Measurements from ENCODE around the gene RRH. TPM values are rescaled to one million over a fixed set of nuclear protein-coding genes. Genes with fewer than 3 reads are reported as not detected.

Gene RRH
- total and polyA plus RNA-seq, 2 donors from 2014 or later: 0.37 to 0.44 TPM

DNA sequence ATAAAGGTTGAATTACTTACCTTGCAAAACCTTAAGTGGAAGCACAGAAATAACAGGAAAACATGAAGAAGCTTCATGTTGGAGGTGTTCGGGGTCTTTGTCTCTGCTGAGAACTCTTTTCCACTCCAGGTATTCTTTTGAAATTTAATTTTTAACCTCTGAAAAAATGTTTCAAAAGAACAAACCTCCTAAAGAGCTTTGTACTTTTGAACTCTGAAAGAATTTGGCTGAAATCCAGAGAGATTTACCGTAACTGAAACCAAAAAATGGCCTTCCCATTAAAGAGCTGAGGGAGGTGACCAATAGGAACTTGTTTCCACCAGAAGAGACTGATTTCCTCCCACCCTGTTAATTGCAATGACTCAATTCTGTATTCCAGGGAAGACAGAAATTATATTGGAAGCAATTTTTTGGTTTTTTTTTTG lies 25.9 kb upstream of the RRH start, which contains the start of gene CFI:
Gene CFI, minus strand, starts transcription at position 105 of the 425 bp plus-strand sequence. Its CDS starts 28 bp downstream, at position 77.
- H3K4me3 ChIP-seq (ENCODE audit: low read length in 3 of 3): peak within 1 kb of the TSS; percentile 40 to 65 (median 63)
- H3K27ac ChIP-seq (ENCODE audit: low read depth in 2 of 2, low read length in 2 of 2): peak within 1 kb of the TSS; percentile 47 to 67
- DNase-seq (peak in 2 of 5 donors; percentile 82 to 84), FAIRE-seq (peak; percentile 99)
- H3K36me3 ChIP-seq (ENCODE audit: control insufficient read depth in 2 of 3, insufficient read depth in 3 of 3, low read length in 3 of 3): no peaks in the 10 kb centered on the region
- TF ChIP-seq, protein P1, sequence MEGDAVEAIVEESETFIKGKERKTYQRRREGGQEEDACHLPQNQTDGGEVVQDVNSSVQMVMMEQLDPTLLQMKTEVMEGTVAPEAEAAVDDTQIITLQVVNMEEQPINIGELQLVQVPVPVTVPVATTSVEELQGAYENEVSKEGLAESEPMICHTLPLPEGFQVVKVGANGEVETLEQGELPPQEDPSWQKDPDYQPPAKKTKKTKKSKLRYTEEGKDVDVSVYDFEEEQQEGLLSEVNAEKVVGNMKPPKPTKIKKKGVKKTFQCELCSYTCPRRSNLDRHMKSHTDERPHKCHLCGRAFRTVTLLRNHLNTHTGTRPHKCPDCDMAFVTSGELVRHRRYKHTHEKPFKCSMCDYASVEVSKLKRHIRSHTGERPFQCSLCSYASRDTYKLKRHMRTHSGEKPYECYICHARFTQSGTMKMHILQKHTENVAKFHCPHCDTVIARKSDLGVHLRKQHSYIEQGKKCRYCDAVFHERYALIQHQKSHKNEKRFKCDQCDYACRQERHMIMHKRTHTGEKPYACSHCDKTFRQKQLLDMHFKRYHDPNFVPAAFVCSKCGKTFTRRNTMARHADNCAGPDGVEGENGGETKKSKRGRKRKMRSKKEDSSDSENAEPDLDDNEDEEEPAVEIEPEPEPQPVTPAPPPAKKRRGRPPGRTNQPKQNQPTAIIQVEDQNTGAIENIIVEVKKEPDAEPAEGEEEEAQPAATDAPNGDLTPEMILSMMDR (IDR thresholded peaks at IDR 0.05; ENCODE audit: borderline replicate concordance, extremely low read depth, insufficient read depth): no peak
- no peaks in the 10 kb centered on the region for H3K9me3 ChIP-seq (ENCODE audit: control insufficient read depth in 2 of 3, insufficient read depth in 1 of 3, low read length in 3 of 3)
- peaks cover 0 to 8% (median 7%) of the 10 kb centered on the region in 3 donors for H3K4me1 ChIP-seq (ENCODE audit: control insufficient read depth in 2 of 3, insufficient read depth in 2 of 3, low read depth in 1 of 3, low read length in 3 of 3)
- H3K9ac ChIP-seq (ENCODE audit: low read length in 3 of 3): peak within 1 kb of the TSS in 2 of 3 donors; percentile 31 to 43
- no peaks in the 10 kb centered on the region for H3K27me3 ChIP-seq (ENCODE audit: control insufficient read depth, insufficient read depth, low read length)
- intact Hi-C loops (cut with DNase I): loop anchor here (10.0 kb wide), 1 partner anchor 97 kb away; the partner anchor contains the start of gene CASP6

- Histone ChIP-seq H3K9me3 (ENCODE audit: control insufficient read depth in 2 of 3, insufficient read depth in 1 of 3, low read length in 3 of 3) (no peaks in the 10 kb centered on the region), H3K27ac (ENCODE audit: low read depth in 2 of 2, low read length in 2 of 2) (no peak overlapping the region), H3K4me1 (ENCODE audit: control insufficient read depth in 2 of 3, insufficient read depth in 2 of 3, low read depth in 1 of 3, low read length in 3 of 3) (peaks cover 0 to 8% (median 7%) of the 10 kb centered on the region in 3 donors), H3K36me3 (ENCODE audit: control insufficient read depth in 2 of 3, insufficient read depth in 3 of 3, low read length in 3 of 3) (no peaks in the 10 kb centered on the region), H3K9ac (ENCODE audit: low read length in 3 of 3) (no peak overlapping the region), H3K4me3 (ENCODE audit: low read length in 3 of 3) (no peak overlapping the region), H3K27me3 (ENCODE audit: control insufficient read depth, insufficient read depth, low read length) (no peaks in the 10 kb centered on the region)
- no peak for FAIRE-seq
- intact Hi-C loops (cut with DNase I): loop anchor here (10.0 kb wide), 1 partner anchor 99 kb away; the partner anchor contains the start of gene CASP6
- TF ChIP-seq, protein P1 (IDR thresholded peaks at IDR 0.05; ENCODE audit: borderline replicate concordance, extremely low read depth, insufficient read depth): peak; percentile 47
- DNase-seq: peak in 3 of 5 donors; percentile 31 to 74 (median 63)
These were observed 23.7 kb upstream of the RRH start for GRCh38 chr4:109803924-109804571.

- Histone ChIP-seq H3K9me3 (ENCODE audit: control insufficient read depth in 2 of 3, insufficient read depth in 1 of 3, low read length in 3 of 3) (no peaks in the 10 kb centered on the region), H3K4me1 (ENCODE audit: control insufficient read depth in 2 of 3, insufficient read depth in 2 of 3, low read depth in 1 of 3, low read length in 3 of 3) (no peaks in the 10 kb centered on the region), H3K27me3 (ENCODE audit: control insufficient read depth, insufficient read depth, low read length) (no peaks in the 10 kb centered on the region), H3K9ac (ENCODE audit: low read length in 3 of 3) (no peak overlapping the region), H3K4me3 (ENCODE audit: low read length in 3 of 3) (no peak overlapping the region), H3K36me3 (ENCODE audit: control insufficient read depth in 2 of 3, insufficient read depth in 3 of 3, low read length in 3 of 3) (no peaks in the 10 kb centered on the region), H3K27ac (ENCODE audit: low read depth in 2 of 2, low read length in 2 of 2) (no peak overlapping the region)
- intact Hi-C loops (cut with DNase I): loop anchor here (10.0 kb wide), 1 partner anchor 105 kb away; the partner anchor contains the start of gene CASP6
- DNase-seq (no peak), FAIRE-seq (no peak)
- TF ChIP-seq, protein P1 (IDR thresholded peaks at IDR 0.05; ENCODE audit: borderline replicate concordance, extremely low read depth, insufficient read depth): no peak
These were observed 18.1 kb upstream of the RRH start for GRCh38 chr4:109809655-109810054.
